ENCODE data around the gene RBMY1D. TPM values are rescaled to one million over a fixed set of nuclear protein-coding genes. Genes with fewer than 3 reads are reported as not detected.
"Not testable (repeated sequence)": the region's sequence is repeated elsewhere in the genome, so short reads cannot be mapped to it uniquely, and the experiment has no call there.

Gene RBMY1D
- not detected in 3 replicates for total RNA-seq

- not testable (repeated sequence) for H3K4me3 Mint-ChIP-seq; H3K27me3 Mint-ChIP-seq (ENCODE audit: low read depth); DNase-seq (ENCODE audit: low spot score in 2 of 2, unreplicated experiment in 2 of 2); H3K36me3 Mint-ChIP-seq; H3K4me1 Mint-ChIP-seq; H3K9me3 Mint-ChIP-seq; H3K27ac Mint-ChIP-seq
Measured at GRCh38 chrY:21894426-21894825, at the start of gene RBMY1D. RBMY1D (minus strand) TSS chrY:21894526; CDS start chrY:21892513, 2,013 bp downstream.

GRCh38 chrY:21917932-21918331 lies 23.6 kb upstream of the RBMY1D start, which contains the start of gene RBMY1E:
RBMY1E (minus strand) TSS chrY:21918032; CDS start chrY:21916054, 1,978 bp downstream.
- not testable (repeated sequence) for H3K4me1 Mint-ChIP-seq; H3K36me3 Mint-ChIP-seq; DNase-seq (ENCODE audit: low spot score in 2 of 2, unreplicated experiment in 2 of 2); H3K9me3 Mint-ChIP-seq; H3K27ac Mint-ChIP-seq; H3K27me3 Mint-ChIP-seq (ENCODE audit: low read depth); H3K4me3 Mint-ChIP-seq

GRCh38 chrY:21869407-21870076 lies 24.8 kb downstream of the RBMY1D start:
- not testable (repeated sequence) for H3K9me3 Mint-ChIP-seq; H3K27ac Mint-ChIP-seq; DNase-seq (ENCODE audit: low spot score in 2 of 2, unreplicated experiment in 2 of 2); H3K4me1 Mint-ChIP-seq; H3K4me3 Mint-ChIP-seq; H3K36me3 Mint-ChIP-seq; H3K27me3 Mint-ChIP-seq (ENCODE audit: low read depth)

- no peaks in the 10 kb centered on the region for H3K9me3 Mint-ChIP-seq
- H3K27me3 Mint-ChIP-seq (ENCODE audit: low read depth) = no peaks in the 10 kb centered on the region
- no peak for DNase-seq (ENCODE audit: low spot score in 2 of 2, unreplicated experiment in 2 of 2)
- no peak for TF ChIP-seq CTCF (IDR thresholded peaks at IDR 0.05; ENCODE audit: unreplicated experiment)
- H3K4me3 Mint-ChIP-seq = no peak overlapping the region
- no peaks in the 10 kb centered on the region for H3K36me3 Mint-ChIP-seq
- H3K27ac Mint-ChIP-seq = no peak overlapping the region
- H3K4me1 Mint-ChIP-seq = no peaks in the 10 kb centered on the region
Measured at GRCh38 chrY:21845481-21845880, 48.8 kb downstream of the RBMY1D start.

GRCh38 chrY:21842090-21842489 lies 52.2 kb downstream of the RBMY1D start:
- TF ChIP-seq CTCF (IDR thresholded peaks at IDR 0.05; ENCODE audit: unreplicated experiment) = no peak
- Mint-ChIP-seq H3K27ac (no peak overlapping the region), H3K4me1 (no peaks in the 10 kb centered on the region), H3K9me3 (no peaks in the 10 kb centered on the region), H3K27me3 (ENCODE audit: low read depth) (no peaks in the 10 kb centered on the region), H3K36me3 (no peaks in the 10 kb centered on the region), H3K4me3 (no peak overlapping the region)
- no peak for DNase-seq (ENCODE audit: low spot score in 2 of 2, unreplicated experiment in 2 of 2)

GRCh38 chrY:21839489-21839888 lies 54.8 kb downstream of the RBMY1D start:
- Mint-ChIP-seq H3K9me3 (no peaks in the 10 kb centered on the region), H3K36me3 (no peaks in the 10 kb centered on the region), H3K27ac (no peak overlapping the region), H3K4me3 (no peak overlapping the region), H3K4me1 (no peaks in the 10 kb centered on the region), H3K27me3 (ENCODE audit: low read depth) (no peaks in the 10 kb centered on the region)
- no peak for DNase-seq (ENCODE audit: low spot score in 2 of 2, unreplicated experiment in 2 of 2)
- TF ChIP-seq CTCF (IDR thresholded peaks at IDR 0.05; ENCODE audit: unreplicated experiment) = no peak

GRCh38 chrY:21836343-21836742 lies 58.0 kb downstream of the RBMY1D start:
- TF ChIP-seq CTCF (IDR thresholded peaks at IDR 0.05; ENCODE audit: unreplicated experiment) = no peak
- no peak overlapping the region for H3K4me3 Mint-ChIP-seq
- DNase-seq (ENCODE audit: low spot score in 2 of 2, unreplicated experiment in 2 of 2) = no peak
- no peak overlapping the region for H3K27ac Mint-ChIP-seq
- no peaks in the 10 kb centered on the region for H3K4me1 Mint-ChIP-seq
- no peaks in the 10 kb centered on the region for H3K9me3 Mint-ChIP-seq
- H3K27me3 Mint-ChIP-seq (ENCODE audit: low read depth) = no peaks in the 10 kb centered on the region
- no peaks in the 10 kb centered on the region for H3K36me3 Mint-ChIP-seq

Data from mesothelial cell of epicardium (in vitro differentiated cells).